ENCODE measurements around the gene PROSER2.

PROSER2 gene

DNA sequence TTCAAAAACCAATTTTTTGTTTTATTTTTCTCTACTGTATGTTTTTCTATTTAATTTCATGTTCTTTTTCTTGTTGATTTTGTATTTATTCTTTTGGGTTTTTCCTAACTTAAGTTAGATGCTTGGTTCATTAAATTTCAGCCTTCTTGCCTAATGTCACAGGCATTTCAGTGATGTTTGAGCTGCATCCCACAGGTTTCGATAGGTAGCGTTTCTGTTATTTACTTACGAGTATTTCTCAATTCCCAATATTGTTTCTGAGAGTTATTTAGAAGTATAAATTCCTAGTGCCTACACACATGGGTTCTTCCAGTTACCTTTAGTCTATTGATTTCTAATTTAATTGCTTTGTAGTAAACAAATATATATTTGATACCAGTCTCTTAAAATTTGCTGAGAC, 18.2 kb downstream of the PROSER2 start:
- no peaks in the 10 kb centered on the region for H3K36me3 ChIP-seq (ENCODE audit: insufficient read depth)
- no peak overlapping the region for H2AFZ ChIP-seq (ENCODE audit: low read depth)
- no peaks in the 10 kb centered on the region for H3K27me3 ChIP-seq (ENCODE audit: insufficient read depth, low read depth)
- H3K9ac ChIP-seq: no peak overlapping the region
- no peak overlapping the region for H3K4me3 ChIP-seq (IDR thresholded peaks at IDR 0.05; ENCODE audit: insufficient read depth, low read depth, low read length)
- H3K27ac ChIP-seq: no peak overlapping the region
- H3K4me1 ChIP-seq (ENCODE audit: low read depth, poor library complexity, severe bottlenecking): no peaks in the 10 kb centered on the region
- H3K79me2 ChIP-seq (ENCODE audit: insufficient read depth, low read depth): no peaks in the 10 kb centered on the region
- no peak overlapping the region for H3K4me2 ChIP-seq
- TF ChIP-seq, protein P1, sequence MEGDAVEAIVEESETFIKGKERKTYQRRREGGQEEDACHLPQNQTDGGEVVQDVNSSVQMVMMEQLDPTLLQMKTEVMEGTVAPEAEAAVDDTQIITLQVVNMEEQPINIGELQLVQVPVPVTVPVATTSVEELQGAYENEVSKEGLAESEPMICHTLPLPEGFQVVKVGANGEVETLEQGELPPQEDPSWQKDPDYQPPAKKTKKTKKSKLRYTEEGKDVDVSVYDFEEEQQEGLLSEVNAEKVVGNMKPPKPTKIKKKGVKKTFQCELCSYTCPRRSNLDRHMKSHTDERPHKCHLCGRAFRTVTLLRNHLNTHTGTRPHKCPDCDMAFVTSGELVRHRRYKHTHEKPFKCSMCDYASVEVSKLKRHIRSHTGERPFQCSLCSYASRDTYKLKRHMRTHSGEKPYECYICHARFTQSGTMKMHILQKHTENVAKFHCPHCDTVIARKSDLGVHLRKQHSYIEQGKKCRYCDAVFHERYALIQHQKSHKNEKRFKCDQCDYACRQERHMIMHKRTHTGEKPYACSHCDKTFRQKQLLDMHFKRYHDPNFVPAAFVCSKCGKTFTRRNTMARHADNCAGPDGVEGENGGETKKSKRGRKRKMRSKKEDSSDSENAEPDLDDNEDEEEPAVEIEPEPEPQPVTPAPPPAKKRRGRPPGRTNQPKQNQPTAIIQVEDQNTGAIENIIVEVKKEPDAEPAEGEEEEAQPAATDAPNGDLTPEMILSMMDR (conservative IDR thresholded peaks at IDR 0.05; ENCODE audit: low read depth, low read length): no peak
- H4K20me1 ChIP-seq (ENCODE audit: insufficient read depth): no peaks in the 10 kb centered on the region

DNA sequence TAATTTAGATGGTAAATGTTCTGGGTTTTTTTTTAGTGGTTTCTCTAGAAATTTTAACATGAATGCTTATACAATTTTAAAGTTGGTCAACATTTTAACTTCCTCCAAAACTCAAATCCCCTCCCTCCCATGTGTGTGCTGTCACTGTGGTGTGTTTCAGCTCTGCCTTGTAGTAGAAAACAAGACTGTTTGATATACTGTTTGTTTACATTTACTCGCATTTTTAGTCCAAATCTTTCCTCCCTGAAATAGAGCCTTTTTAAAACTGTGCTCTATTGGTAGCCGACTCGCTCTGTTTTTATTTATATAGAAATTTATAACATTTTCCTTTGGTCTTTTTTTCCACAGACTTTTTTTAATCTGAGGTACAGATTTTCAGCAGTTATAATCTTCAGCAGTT, 19.3 kb downstream of the PROSER2 start:
- no peak overlapping the region for H3K4me3 ChIP-seq (IDR thresholded peaks at IDR 0.05; ENCODE audit: insufficient read depth, low read depth, low read length)
- H3K27ac ChIP-seq: no peak overlapping the region
- no peaks in the 10 kb centered on the region for H3K79me2 ChIP-seq (ENCODE audit: insufficient read depth, low read depth)
- H4K20me1 ChIP-seq (ENCODE audit: insufficient read depth): no peaks in the 10 kb centered on the region
- H2AFZ ChIP-seq (ENCODE audit: low read depth): no peak overlapping the region
- no peaks in the 10 kb centered on the region for H3K4me1 ChIP-seq (ENCODE audit: low read depth, poor library complexity, severe bottlenecking)
- no peaks in the 10 kb centered on the region for H3K27me3 ChIP-seq (ENCODE audit: insufficient read depth, low read depth)
- TF ChIP-seq, protein P1 (conservative IDR thresholded peaks at IDR 0.05; ENCODE audit: low read depth, low read length): no peak
- no peak overlapping the region for H3K9ac ChIP-seq
- no peaks in the 10 kb centered on the region for H3K36me3 ChIP-seq (ENCODE audit: insufficient read depth)
- no peak overlapping the region for H3K4me2 ChIP-seq

DNA sequence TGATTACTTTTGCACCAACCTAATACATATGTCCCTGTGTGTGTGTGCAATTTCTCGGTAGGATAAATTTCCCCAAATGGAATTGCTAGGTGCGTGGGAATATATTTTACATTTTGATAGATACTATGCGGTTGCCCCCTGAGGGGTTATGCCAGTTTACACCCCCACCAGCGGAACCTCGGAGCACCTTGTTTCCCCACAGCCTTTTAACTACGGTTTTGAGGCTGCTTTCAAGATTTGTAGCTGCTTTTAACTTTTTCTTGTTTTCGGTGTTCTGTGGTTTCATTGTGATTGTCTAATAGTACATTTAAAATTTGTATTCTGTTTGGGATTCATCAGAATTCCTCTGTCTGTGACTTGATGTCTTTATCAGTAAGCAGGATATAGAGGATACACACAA, 22.0 kb downstream of the PROSER2 start:
- Histone ChIP-seq H4K20me1 (ENCODE audit: insufficient read depth) (no peaks in the 10 kb centered on the region), H3K27me3 (ENCODE audit: insufficient read depth, low read depth) (no peaks in the 10 kb centered on the region), H3K9ac (no peak overlapping the region), H2AFZ (ENCODE audit: low read depth) (no peak overlapping the region), H3K36me3 (ENCODE audit: insufficient read depth) (no peaks in the 10 kb centered on the region), H3K4me3 (IDR thresholded peaks at IDR 0.05; ENCODE audit: insufficient read depth, low read depth, low read length) (no peak overlapping the region), H3K4me1 (ENCODE audit: low read depth, poor library complexity, severe bottlenecking) (no peaks in the 10 kb centered on the region), H3K79me2 (ENCODE audit: insufficient read depth, low read depth) (no peaks in the 10 kb centered on the region), H3K27ac (no peak overlapping the region), H3K4me2 (no peak overlapping the region)
- TF ChIP-seq, protein P1 (conservative IDR thresholded peaks at IDR 0.05; ENCODE audit: low read depth, low read length): no peak

DNA sequence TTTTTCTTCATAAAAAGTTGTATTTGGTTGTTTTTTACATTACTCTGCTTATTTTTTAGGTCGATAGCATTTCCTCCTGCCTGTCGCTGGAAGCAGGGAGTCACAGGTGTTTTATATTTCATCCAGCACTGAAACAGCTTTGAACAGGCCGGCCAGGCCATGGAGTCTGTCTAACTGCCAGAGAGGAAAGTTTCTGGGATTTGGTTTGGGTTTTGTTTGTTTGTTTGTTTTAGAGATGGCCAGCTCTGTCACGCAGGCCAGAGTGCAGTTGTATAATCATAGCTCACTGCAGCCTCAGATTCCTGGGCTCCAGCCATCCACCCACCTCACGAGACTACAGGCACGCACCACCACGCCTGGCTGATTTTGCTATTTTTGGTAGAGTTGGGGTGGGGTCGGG, 23.4 kb downstream of the PROSER2 start:
- Histone ChIP-seq H3K27me3 (ENCODE audit: insufficient read depth, low read depth) (no peaks in the 10 kb centered on the region), H3K27ac (no peak overlapping the region), H3K4me1 (ENCODE audit: low read depth, poor library complexity, severe bottlenecking) (no peaks in the 10 kb centered on the region), H3K9ac (no peak overlapping the region), H4K20me1 (ENCODE audit: insufficient read depth) (no peaks in the 10 kb centered on the region), H2AFZ (ENCODE audit: low read depth) (no peak overlapping the region), H3K4me2 (no peak overlapping the region), H3K4me3 (IDR thresholded peaks at IDR 0.05; ENCODE audit: insufficient read depth, low read depth, low read length) (no peak overlapping the region), H3K79me2 (ENCODE audit: insufficient read depth, low read depth) (no peaks in the 10 kb centered on the region), H3K36me3 (ENCODE audit: insufficient read depth) (no peaks in the 10 kb centered on the region)
- TF ChIP-seq, protein P1 (conservative IDR thresholded peaks at IDR 0.05; ENCODE audit: low read depth, low read length): no peak

Measured in KMS-11 (cell line).